Prostate gland (tissue), 2 donors: ENCODE measurements around the gene GOLGA8M.
"Not testable (repeated sequence)": the region's sequence is repeated elsewhere in the genome, so short reads cannot be mapped to it uniquely, and the experiment has no call there.

Source experiments
- POLR2A ChIP-seq: fragments of 450-650 bp; IDR thresholded peaks from one replicate; pipeline ENCODE4 v1.6.1; 2016; ENCODE audit warnings: antibody characterized with exemption, mild to moderate bottlenecking
- POLR2AphosphoS5 ChIP-seq: sonication (generic); formaldehyde crosslinking; IDR thresholded peaks from one replicate; pipeline ENCODE4 v1.6.1; 2017; ENCODE audit warnings: antibody characterized with exemption
- TF ChIP-seq, protein P1 (sequence below), 4 experiments: fragments of 200-600 bp in 2 of 4; fragments of 450-650 bp in 2 of 4; sonication (generic) in 2 of 4; IDR thresholded peaks; 1 replicate in 3 of 4; 2 replicates in 1 of 4; pipeline ENCODE4 v1.5.1; 2016 to 2019; ENCODE audit warnings: antibody characterized with exemption in 4 of 4, mild to moderate bottlenecking in 2 of 4, moderate library complexity in 2 of 4

DNA sequence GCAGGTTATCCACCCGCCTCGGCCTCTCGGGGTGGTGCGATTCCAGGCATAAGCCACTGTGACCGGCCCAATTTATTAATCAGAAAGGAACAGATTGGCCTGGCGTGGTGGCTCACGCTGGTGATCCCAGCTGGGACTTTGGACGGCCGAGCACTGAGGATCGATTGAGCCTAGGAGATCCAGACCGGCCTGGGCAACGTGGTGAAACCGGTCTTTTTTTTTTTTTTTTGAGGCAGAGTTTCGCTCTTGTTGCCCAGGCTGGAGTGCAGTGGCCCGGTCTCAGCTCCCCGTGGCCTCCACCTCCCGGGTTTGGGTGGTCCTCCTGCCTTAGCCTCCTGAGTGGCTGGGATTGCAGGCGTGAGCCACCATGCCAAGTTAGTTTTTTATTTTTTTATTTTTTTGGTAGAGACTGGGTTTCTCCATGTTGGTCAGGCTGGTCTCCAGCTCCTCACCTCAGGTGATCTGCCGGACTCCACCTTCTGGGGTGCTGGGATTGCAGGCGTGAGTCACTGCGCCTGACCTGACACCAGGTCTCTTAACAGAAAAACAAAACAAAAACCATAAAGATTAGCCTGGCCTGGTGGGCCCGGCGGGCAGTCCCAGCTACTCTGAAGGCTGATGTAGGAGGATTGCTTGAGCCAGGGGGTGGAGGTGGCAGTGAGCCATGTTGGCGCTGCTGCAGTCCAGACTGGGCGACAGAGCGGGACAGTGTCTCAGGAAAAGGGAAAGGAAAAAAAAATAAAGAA is 18.0 kb downstream of the GOLGA8M start:
- TF ChIP-seq, protein P1, sequence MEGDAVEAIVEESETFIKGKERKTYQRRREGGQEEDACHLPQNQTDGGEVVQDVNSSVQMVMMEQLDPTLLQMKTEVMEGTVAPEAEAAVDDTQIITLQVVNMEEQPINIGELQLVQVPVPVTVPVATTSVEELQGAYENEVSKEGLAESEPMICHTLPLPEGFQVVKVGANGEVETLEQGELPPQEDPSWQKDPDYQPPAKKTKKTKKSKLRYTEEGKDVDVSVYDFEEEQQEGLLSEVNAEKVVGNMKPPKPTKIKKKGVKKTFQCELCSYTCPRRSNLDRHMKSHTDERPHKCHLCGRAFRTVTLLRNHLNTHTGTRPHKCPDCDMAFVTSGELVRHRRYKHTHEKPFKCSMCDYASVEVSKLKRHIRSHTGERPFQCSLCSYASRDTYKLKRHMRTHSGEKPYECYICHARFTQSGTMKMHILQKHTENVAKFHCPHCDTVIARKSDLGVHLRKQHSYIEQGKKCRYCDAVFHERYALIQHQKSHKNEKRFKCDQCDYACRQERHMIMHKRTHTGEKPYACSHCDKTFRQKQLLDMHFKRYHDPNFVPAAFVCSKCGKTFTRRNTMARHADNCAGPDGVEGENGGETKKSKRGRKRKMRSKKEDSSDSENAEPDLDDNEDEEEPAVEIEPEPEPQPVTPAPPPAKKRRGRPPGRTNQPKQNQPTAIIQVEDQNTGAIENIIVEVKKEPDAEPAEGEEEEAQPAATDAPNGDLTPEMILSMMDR (IDR thresholded peaks at IDR 0.05) = not testable (repeated sequence)
- TF ChIP-seq POLR2AphosphoS5, POLR2A: not testable (repeated sequence)
